Measurements from ENCODE around the gene COQ5. TPM values are rescaled to one million over a fixed set of nuclear protein-coding genes. Genes with fewer than 3 reads are reported as not detected.
A peak's percentile ranks its signal among the peaks of the same experiment; 100 is the strongest.

The COQ5 gene
- total and polyA plus RNA-seq, 8 donors = 7.2 to 24.3 (median 12.9) TPM

DNA sequence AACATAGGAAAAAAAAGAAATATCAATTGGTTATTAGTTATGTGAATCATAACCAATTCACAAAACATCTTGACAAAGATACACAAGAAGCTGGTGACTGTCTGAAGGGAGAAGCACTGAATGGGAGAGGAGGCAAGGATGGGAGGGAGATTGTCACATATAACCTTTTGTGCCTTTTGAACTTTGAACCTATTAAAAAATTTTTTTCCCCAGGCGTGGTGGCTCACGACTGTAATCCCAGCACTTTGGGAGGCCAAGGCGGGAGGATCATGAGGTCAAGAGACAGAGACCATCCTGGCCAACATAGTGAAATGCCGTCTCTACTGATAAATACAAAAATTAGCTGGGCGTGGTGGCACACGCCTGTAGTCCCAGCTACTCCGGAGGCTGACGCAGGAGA is 20.4 kb downstream of the COQ5 start:
- FAIRE-seq (no peak), DNase-seq (no peak), ATAC-seq (no peak)
- no peaks in the 10 kb centered on the region for H3K27me3 ChIP-seq
- no peak overlapping the region for H3K27ac ChIP-seq
- no peak overlapping the region for H3K4me3 ChIP-seq
- intact Hi-C loops (cut with DNase I) = no loop called here
- TF ChIP-seq, protein P1, sequence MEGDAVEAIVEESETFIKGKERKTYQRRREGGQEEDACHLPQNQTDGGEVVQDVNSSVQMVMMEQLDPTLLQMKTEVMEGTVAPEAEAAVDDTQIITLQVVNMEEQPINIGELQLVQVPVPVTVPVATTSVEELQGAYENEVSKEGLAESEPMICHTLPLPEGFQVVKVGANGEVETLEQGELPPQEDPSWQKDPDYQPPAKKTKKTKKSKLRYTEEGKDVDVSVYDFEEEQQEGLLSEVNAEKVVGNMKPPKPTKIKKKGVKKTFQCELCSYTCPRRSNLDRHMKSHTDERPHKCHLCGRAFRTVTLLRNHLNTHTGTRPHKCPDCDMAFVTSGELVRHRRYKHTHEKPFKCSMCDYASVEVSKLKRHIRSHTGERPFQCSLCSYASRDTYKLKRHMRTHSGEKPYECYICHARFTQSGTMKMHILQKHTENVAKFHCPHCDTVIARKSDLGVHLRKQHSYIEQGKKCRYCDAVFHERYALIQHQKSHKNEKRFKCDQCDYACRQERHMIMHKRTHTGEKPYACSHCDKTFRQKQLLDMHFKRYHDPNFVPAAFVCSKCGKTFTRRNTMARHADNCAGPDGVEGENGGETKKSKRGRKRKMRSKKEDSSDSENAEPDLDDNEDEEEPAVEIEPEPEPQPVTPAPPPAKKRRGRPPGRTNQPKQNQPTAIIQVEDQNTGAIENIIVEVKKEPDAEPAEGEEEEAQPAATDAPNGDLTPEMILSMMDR (IDR thresholded peaks at IDR 0.05) = no peak
- H3K4me1 ChIP-seq = no peaks in the 10 kb centered on the region
- no peaks in the 10 kb centered on the region for H3K9me3 ChIP-seq
- whole genome bisulfite sequencing, 2 donors = 91 to 94% methylated on average over 8 of the region's 8 CpGs
- peaks cover 0 to 19% (median 5%) of the 10 kb centered on the region in 3 donors for H3K36me3 ChIP-seq

DNA sequence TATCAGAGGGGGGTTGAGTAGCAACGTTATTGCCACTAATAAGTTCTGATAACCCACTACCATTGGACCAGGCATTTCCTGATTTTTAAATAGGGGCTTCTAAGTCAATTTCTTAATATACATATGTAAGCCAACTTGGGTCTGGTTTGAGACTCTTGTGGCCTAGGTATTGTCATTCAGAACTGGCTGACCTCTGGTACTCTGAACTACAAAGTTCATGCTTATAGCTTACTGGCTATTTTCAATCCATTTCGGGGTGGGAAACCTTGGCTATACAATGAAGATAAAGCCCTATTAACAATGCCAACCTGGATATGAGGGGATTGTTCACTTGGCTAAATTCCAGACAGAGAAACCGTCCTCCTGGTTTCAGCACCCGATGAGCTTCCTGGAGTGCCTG is 24.4 kb downstream of the COQ5 start:
- no peaks in the 10 kb centered on the region for H3K27me3 ChIP-seq
- DNase-seq = no peak
- TF ChIP-seq, protein P1 (IDR thresholded peaks at IDR 0.05) = no peak
- H3K4me3 ChIP-seq = no peak overlapping the region
- no peaks in the 10 kb centered on the region for H3K9me3 ChIP-seq
- WGBS, 2 donors = 84 to 89% methylated on average over 4 of the region's 4 CpGs
- intact Hi-C loops (cut with DNase I) = no loop called here
- no peaks in the 10 kb centered on the region for H3K4me1 ChIP-seq
- FAIRE-seq = no peak
- no peak overlapping the region for H3K27ac ChIP-seq
- H3K36me3 ChIP-seq = peaks cover 0 to 18% (median 0%) of the 10 kb centered on the region in 3 donors
- ATAC-seq = no peak

DNA sequence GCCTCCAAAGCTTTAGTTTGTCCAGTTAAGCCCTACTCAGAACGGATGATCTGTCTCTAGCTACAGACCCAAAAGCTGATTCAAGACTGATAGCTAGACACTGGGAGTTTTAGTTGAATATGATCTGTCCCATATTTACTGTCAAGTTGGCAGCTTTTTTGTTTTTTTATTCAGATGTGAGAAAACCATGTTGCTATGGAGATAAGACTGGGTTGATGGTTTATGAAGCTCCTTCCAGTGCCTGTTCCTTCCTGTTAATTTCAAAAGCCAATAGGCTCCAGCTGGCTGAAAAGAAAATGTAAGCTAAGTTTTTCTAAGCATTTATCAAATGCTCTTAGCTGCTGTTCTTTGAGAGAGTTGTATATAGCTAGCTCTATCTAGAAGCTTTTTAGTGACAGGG is 28.4 kb downstream of the COQ5 start:
- peaks cover 4 to 10% (median 8%) of the 10 kb centered on the region in 3 donors for H3K4me1 ChIP-seq
- TF ChIP-seq, protein P1 (IDR thresholded peaks at IDR 0.05) = no peak
- H3K27ac ChIP-seq = no peak overlapping the region
- WGBS, 2 donors = 90 to 100% methylated on average over 1 of the region's 1 CpG
- no peak for ATAC-seq
- intact Hi-C loops (cut with DNase I) = no loop called here
- peaks cover 0 to 11% (median 0%) of the 10 kb centered on the region in 3 donors for H3K36me3 ChIP-seq
- no peak for DNase-seq
- no peaks in the 10 kb centered on the region for H3K27me3 ChIP-seq
- no peak for FAIRE-seq
- no peaks in the 10 kb centered on the region for H3K9me3 ChIP-seq
- H3K4me3 ChIP-seq = no peak overlapping the region

DNA sequence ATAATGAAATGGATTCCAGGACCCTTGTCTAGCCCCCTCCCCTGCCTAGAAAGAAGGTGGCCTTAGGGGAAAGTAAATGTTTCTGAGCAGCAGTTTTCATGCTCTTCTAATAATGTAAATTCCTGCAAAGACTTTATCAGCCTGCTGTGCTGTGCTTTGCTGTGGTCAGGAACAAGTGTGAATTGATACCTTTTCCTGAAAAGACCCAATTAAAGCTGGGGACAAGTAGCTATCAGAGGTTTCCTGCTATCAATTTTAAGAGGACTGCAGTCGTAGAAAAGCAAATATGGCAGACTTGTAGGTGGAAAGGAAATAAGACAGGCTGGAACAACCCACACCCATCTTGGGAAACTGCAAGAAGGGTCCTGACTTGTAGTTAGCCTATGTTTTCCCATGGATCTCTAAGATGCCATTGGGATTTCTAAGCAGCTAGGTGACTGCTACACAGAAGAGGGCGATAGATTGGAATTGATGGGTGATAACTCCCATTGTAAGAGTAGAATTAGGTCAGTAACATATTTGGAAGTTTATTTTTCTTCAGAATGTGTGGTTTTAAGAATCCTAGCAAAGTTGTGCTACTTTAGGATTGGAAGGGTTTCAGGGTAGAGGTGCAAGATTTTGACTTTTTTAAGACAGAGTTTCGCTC is 30.0 kb downstream of the COQ5 start:
- DNase-seq = no peak
- 74 to 84% methylated on average over 3 of the region's 3 CpGs for WGBS, 2 donors
- FAIRE-seq = no peak
- TF ChIP-seq, protein P1 (IDR thresholded peaks at IDR 0.05) = no peak
- Histone ChIP-seq H3K9me3 (no peaks in the 10 kb centered on the region), H3K4me3 (no peak overlapping the region), H3K27me3 (no peaks in the 10 kb centered on the region), H3K36me3 (peaks cover 0 to 10% (median 0%) of the 10 kb centered on the region in 3 donors), H3K4me1 (peaks cover 4 to 15% (median 8%) of the 10 kb centered on the region in 3 donors), H3K27ac (no peak overlapping the region)
- ATAC-seq = no peak
- intact Hi-C loops (cut with DNase I) = no loop called here

DNA sequence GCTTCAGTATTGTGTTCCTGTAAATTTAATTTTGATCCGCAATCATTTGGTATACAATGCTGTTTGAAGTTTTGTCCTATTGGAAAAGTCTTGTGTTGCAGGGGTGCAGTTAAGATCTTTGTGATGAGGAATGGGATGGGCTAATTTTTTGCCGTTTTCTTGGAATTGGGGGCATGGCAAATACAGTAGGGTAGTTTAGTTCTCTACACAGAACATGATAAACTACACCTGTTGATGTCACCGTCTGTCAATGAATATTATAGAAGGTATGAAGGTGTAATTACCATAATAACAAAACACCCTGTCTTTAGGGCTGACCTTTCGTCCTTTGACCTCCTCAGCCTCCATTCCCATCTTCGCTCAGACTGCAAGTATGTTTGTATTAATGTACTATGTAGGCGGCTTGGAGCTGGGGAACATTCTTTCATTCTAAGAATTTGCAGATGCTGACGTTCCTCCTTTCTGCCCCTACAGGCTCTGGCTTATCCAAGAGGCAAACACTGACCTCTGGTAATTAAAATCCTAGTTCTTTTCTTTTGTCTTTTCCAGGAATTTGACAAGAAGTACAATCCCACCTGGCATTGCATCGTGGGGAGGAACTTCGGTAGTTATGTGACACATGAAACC is 31.3 kb downstream of the COQ5 start:
- no peak for ATAC-seq
- peaks cover 4 to 15% (median 8%) of the 10 kb centered on the region in 3 donors for H3K4me1 ChIP-seq
- H3K27ac ChIP-seq = no peak overlapping the region
- TF ChIP-seq, protein P1 (IDR thresholded peaks at IDR 0.05) = no peak
- WGBS, 2 donors = 24 to 25% methylated on average over 9 of the region's 9 CpGs
- no peaks in the 10 kb centered on the region for H3K27me3 ChIP-seq
- no peaks in the 10 kb centered on the region for H3K9me3 ChIP-seq
- intact Hi-C loops (cut with DNase I) = no loop called here
- FAIRE-seq = no peak
- H3K4me3 ChIP-seq = peak overlapping the region; percentile 82 to 97 (median 88)
- H3K36me3 ChIP-seq = no peaks in the 10 kb centered on the region
- DNase-seq = no peak
